ENCODE data around the gene ZNF670. TPM values are rescaled to one million over a fixed set of nuclear protein-coding genes. Genes with fewer than 3 reads are reported as not detected.

The ZNF670 gene
- polyA plus RNA-seq, 3 donors: 7.5 to 10.0 (median 8.3) TPM

GRCh38 chr1:247111259-247111699, 32.7 kb upstream of the ZNF670 start:
- peak in 4 of 11 donors; percentile 13 to 31 (median 18) for DNase-seq (ENCODE audit: extremely low read depth in 1 of 11, low read depth in 9 of 11, low spot score in 4 of 11)

- DNase-seq (ENCODE audit: extremely low read depth in 1 of 11, low read depth in 9 of 11, low spot score in 4 of 11): peak in 8 of 11 donors; percentile 12 to 32 (median 18)
These were observed 32.1 kb upstream of the ZNF670 start for GRCh38 chr1:247110627-247111258.

GRCh38 chr1:247107694-247108093, 29.1 kb upstream of the ZNF670 start:
- DNase-seq (ENCODE audit: extremely low read depth in 1 of 11, low read depth in 9 of 11, low spot score in 4 of 11): no peak

- DNase-seq (ENCODE audit: extremely low read depth in 1 of 11, low read depth in 9 of 11, low spot score in 4 of 11): no peak
These were observed 27.4 kb upstream of the ZNF670 start for GRCh38 chr1:247105966-247106365.

- no peak for DNase-seq (ENCODE audit: extremely low read depth in 1 of 11, low read depth in 9 of 11, low spot score in 4 of 11)
These were observed 26.4 kb upstream of the ZNF670 start for GRCh38 chr1:247104965-247105364.

- peak; percentile 86 to 97 (median 94) for DNase-seq (ENCODE audit: extremely low read depth in 1 of 11, low read depth in 9 of 11, low spot score in 4 of 11)
These were observed 25.4 kb upstream of the ZNF670 start, which contains the start of gene ZNF669 for GRCh38 chr1:247103859-247104591. Gene ZNF669, minus strand, starts transcription at chr1:247104356. Its CDS starts 157 bp downstream, at chr1:247104199.

- DNase-seq (ENCODE audit: extremely low read depth in 1 of 11, low read depth in 9 of 11, low spot score in 4 of 11): no peak
These were observed 23.8 kb upstream of the ZNF670 start for GRCh38 chr1:247102381-247102780.

DNA sequence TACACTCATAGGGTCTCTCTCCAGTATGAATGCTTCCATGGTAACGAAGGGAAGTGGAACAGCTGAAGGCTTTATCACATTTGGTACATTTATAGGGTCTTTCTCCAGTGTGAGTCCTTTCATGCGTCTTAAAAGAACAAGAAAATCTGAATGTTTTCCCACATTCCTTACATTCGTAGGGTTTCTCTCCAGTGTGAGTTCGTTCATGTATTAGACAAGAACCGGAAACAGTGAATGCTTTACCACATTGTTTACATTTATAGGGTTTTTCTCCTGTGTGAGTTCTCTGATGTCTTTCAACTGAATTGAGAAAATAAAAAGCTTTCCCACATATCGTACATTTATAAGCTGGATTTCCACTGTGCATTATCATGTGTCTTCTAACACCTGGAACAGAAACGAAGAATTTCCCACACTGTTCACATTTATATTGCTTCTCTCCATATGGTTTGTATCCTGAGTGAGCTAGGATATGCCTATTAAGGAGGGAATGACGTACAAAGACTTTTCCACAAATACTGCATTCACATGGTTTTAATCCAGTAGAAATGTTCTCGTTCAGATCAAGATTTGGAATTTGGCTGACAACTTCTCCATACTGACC, 22.2 kb upstream of the ZNF670 start:
- no peak for DNase-seq (ENCODE audit: extremely low read depth in 1 of 11, low read depth in 9 of 11, low spot score in 4 of 11)

GRCh38 chr1:247096958-247097357, 18.3 kb upstream of the ZNF670 start:
- no peak for DNase-seq (ENCODE audit: extremely low read depth in 1 of 11, low read depth in 9 of 11, low spot score in 4 of 11)

GRCh38 chr1:247096544-247096943, 17.9 kb upstream of the ZNF670 start:
- DNase-seq (ENCODE audit: extremely low read depth in 1 of 11, low read depth in 9 of 11, low spot score in 4 of 11): no peak

DNA sequence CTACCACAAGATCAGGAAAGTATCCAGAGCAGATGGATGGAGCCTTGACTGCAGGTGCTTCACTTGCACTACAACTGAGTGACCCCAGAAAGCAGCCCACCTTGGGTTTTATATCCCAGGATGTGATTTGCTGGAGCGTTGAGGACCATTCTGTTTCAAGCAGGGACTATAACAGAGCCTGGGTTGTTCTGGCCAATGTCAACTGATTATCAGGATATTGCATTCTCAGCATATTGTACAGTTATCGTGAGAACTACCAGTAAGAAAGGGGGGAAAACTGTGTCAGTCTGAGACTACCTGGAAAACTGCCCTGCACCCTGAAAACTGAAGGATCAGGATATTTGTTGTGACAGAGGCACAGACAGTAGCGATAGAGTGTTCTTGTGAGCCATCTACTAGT, 17.5 kb upstream of the ZNF670 start:
- no peak for DNase-seq (ENCODE audit: extremely low read depth in 1 of 11, low read depth in 9 of 11, low spot score in 4 of 11)

- DNase-seq (ENCODE audit: extremely low read depth in 1 of 11, low read depth in 9 of 11, low spot score in 4 of 11): no peak
These were observed 11.8 kb upstream of the ZNF670 start for GRCh38 chr1:247090455-247090854.

- no peak for DNase-seq (ENCODE audit: extremely low read depth in 1 of 11, low read depth in 9 of 11, low spot score in 4 of 11)
These were observed 11.2 kb upstream of the ZNF670 start for GRCh38 chr1:247089616-247090375.

- DNase-seq (ENCODE audit: extremely low read depth in 1 of 11, low read depth in 9 of 11, low spot score in 4 of 11): no peak
These were observed 10.4 kb upstream of the ZNF670 start for GRCh38 chr1:247088967-247089366.

DNA sequence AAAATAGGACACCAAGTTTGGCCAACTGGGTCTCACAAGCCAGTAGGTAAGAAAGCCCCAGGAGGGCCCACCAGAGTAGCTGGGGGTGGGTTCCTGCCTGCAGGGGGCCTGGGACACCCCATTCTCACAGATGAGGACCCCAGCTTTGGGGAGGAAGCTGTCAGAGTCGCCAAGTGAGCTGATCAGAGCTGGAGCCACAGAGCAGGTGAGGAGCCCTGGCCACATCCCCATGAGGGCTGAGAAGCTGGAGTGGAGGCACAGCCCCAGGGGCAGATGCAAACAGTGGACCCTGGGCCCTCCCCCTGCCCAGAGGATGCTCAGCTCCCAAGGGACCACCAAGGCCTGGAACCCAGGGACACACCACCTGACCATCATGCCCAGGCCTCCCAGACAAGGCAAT, 8.6 kb upstream of the ZNF670 start:
- no peak for DNase-seq (ENCODE audit: extremely low read depth in 1 of 11, low read depth in 9 of 11, low spot score in 4 of 11)

GRCh38 chr1:247085310-247085709, 6.7 kb upstream of the ZNF670 start:
- DNase-seq (ENCODE audit: extremely low read depth in 1 of 11, low read depth in 9 of 11, low spot score in 4 of 11): no peak

DNA sequence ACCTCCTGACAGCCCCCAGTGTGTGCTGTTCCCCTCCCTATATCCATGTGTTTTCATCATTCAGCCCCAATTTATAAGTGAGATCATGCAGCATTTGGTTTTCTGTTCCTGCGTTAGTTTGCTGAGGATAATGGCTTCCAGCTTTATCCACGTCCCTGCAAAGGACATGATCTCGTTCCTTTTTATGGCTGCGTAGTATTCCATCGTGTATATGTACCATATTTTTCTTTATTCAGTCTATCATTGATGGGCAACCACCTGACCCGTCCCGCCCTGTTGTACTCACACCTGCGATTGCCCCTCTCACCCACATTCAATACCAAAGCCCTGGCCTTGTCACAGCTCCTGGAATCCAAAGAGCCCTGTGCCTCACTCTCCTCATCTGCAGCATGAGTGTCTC, 6.2 kb upstream of the ZNF670 start:
- no peak for DNase-seq (ENCODE audit: extremely low read depth in 1 of 11, low read depth in 9 of 11, low spot score in 4 of 11)

- peak in 2 of 11 donors; percentile 1 to 3 for DNase-seq (ENCODE audit: extremely low read depth in 1 of 11, low read depth in 9 of 11, low spot score in 4 of 11)
These were observed 697 bp upstream of the ZNF670 start for GRCh38 chr1:247079141-247079874.

DNA sequence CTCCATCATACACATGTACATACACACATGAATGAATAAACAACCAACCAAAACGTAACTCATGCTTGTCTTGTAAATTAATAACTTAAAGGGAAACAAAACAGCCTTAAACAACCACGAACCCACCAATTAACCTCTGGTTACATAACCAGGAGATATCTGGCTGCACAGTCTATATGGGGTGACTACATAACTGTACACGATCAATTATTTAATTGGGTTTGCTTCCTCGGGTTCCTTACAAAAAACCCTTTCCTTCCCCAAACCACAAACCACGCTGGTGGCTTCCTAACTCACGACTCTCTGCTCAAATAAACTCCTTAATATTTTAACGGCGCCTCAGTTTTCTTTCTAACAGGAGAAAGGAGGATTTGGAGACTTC, 744 bp downstream of the ZNF670 start:
- DNase-seq (ENCODE audit: extremely low read depth in 1 of 11, low read depth in 9 of 11, low spot score in 4 of 11): peak in 4 of 11 donors; percentile 1 to 23 (median 16)
